ENCODE measurements around the gene HSPB8. TPM values are rescaled to one million over a fixed set of nuclear protein-coding genes. Genes with fewer than 3 reads are reported as not detected.

The HSPB8 gene
- total and polyA plus RNA-seq, 4 donors: 0.56 to 1.8 (median 1.1) TPM

DNA sequence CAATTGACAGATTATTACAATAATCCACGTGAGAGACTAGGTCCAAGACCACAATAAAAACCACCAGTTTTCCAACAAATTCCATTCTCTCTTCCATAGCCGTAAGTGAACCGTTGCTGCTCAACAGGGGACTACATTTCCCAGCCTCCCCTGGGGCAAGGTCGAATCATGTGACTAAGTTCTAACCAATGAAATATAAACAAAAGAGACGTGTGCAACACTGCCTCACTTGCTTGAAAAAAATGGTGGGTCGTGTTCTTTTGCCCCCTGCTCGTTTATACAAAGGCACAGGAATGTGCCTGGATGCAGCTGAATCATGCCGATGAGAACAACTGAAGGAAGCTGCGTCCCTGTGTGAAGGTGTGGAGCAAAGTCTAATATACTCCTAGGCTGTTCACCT is 51.1 kb downstream of the HSPB8 start:
- no peak for TF ChIP-seq SP1 (IDR thresholded peaks at IDR 0.05)
- TF ChIP-seq, protein P1, sequence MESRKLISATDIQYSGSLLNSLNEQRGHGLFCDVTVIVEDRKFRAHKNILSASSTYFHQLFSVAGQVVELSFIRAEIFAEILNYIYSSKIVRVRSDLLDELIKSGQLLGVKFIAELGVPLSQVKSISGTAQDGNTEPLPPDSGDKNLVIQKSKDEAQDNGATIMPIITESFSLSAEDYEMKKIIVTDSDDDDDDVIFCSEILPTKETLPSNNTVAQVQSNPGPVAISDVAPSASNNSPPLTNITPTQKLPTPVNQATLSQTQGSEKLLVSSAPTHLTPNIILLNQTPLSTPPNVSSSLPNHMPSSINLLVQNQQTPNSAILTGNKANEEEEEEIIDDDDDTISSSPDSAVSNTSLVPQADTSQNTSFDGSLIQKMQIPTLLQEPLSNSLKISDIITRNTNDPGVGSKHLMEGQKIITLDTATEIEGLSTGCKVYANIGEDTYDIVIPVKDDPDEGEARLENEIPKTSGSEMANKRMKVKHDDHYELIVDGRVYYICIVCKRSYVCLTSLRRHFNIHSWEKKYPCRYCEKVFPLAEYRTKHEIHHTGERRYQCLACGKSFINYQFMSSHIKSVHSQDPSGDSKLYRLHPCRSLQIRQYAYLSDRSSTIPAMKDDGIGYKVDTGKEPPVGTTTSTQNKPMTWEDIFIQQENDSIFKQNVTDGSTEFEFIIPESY (IDR thresholded peaks at IDR 0.05): no peak
- no peak for TF ChIP-seq FOXA2 (IDR thresholded peaks at IDR 0.05)
- no peak for TF ChIP-seq YY1 (IDR thresholded peaks at IDR 0.05)
- TF ChIP-seq, protein P2, sequence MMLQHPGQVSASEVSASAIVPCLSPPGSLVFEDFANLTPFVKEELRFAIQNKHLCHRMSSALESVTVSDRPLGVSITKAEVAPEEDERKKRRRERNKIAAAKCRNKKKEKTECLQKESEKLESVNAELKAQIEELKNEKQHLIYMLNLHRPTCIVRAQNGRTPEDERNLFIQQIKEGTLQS (IDR thresholded peaks at IDR 0.05): no peak
- no peak for TF ChIP-seq GABPA (IDR thresholded peaks at IDR 0.05 in 1 of 2, conservative IDR thresholded peaks at IDR 0.05 in 1 of 2)
- TF ChIP-seq, protein P3, sequence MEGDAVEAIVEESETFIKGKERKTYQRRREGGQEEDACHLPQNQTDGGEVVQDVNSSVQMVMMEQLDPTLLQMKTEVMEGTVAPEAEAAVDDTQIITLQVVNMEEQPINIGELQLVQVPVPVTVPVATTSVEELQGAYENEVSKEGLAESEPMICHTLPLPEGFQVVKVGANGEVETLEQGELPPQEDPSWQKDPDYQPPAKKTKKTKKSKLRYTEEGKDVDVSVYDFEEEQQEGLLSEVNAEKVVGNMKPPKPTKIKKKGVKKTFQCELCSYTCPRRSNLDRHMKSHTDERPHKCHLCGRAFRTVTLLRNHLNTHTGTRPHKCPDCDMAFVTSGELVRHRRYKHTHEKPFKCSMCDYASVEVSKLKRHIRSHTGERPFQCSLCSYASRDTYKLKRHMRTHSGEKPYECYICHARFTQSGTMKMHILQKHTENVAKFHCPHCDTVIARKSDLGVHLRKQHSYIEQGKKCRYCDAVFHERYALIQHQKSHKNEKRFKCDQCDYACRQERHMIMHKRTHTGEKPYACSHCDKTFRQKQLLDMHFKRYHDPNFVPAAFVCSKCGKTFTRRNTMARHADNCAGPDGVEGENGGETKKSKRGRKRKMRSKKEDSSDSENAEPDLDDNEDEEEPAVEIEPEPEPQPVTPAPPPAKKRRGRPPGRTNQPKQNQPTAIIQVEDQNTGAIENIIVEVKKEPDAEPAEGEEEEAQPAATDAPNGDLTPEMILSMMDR (IDR thresholded peaks at IDR 0.05; ENCODE audit: low read depth, low read length, missing input control): no peak
- TF ChIP-seq EGR1 (IDR thresholded peaks at IDR 0.05; ENCODE audit: low read depth in 2 of 2): no peak
- no peak for TF ChIP-seq HNF4G (IDR thresholded peaks at IDR 0.05)
- no peak for TF ChIP-seq RAD21 (IDR thresholded peaks at IDR 0.05)
- TF ChIP-seq HNF4A (conservative IDR thresholded peaks at IDR 0.05): no peak
- TF ChIP-seq JUND (IDR thresholded peaks at IDR 0.05): no peak
- DNase-seq (ENCODE audit: low spot score): no peak
- H3K27ac ChIP-seq (ENCODE audit: low read depth in 1 of 2, low read length in 2 of 2): no peak overlapping the region

DNA sequence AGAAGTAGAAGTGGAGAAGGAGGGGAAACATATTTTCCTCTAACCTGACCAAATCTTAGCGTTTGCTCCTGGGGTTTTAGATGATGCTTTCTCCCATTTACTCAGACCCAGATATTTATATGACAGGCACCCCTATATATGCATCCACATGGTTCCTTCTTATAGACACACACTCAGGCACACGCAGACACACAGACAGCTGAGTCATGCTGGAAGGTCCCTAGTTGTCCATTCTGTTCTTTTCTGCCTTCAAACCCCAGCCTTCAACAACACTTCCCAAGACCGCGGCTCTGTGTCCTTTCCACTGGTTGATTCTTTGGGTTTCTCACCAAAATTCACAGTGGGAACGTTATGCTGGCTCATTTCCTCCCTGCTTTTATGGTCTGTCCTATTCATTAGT is 52.1 kb downstream of the HSPB8 start:
- TF ChIP-seq TAF1 (conservative IDR thresholded peaks at IDR 0.05): no peak
- no peak for TF ChIP-seq HNF4G (IDR thresholded peaks at IDR 0.05)
- TF ChIP-seq HNF4A (conservative IDR thresholded peaks at IDR 0.05): no peak
- 61% methylated on average over 5 of the region's 5 CpGs for WGBS
- no peaks in the 10 kb centered on the region for H3K9me3 ChIP-seq (ENCODE audit: control insufficient read depth in 4 of 4, low read length in 3 of 4)
- no peak for DNase-seq (ENCODE audit: low spot score)
- peaks cover 0 to 6% (median 0%) of the 10 kb centered on the region in 4 donors for H3K27me3 ChIP-seq (ENCODE audit: control insufficient read depth in 4 of 4, insufficient read depth in 4 of 4, low read length in 3 of 4)
- no peak overlapping the region for H3K27ac ChIP-seq (ENCODE audit: low read depth in 1 of 2, low read length in 2 of 2)
- H3K4me3 ChIP-seq (ENCODE audit: low read depth in 1 of 3, low read length in 3 of 3): no peak overlapping the region
- no peaks in the 10 kb centered on the region for H3K36me3 ChIP-seq (ENCODE audit: control insufficient read depth in 4 of 4, insufficient read depth in 3 of 4, low read depth in 1 of 4, low read length in 3 of 4)
- no peaks in the 10 kb centered on the region for H3K4me1 ChIP-seq (ENCODE audit: control insufficient read depth in 4 of 4, insufficient read depth in 4 of 4, low read length in 3 of 4)
- no peak overlapping the region for H3K9ac ChIP-seq (ENCODE audit: low read depth in 1 of 2, low read length in 2 of 2)

More for the DNA sequence above, 51.1 kb downstream of the HSPB8 start:
- H3K27me3 ChIP-seq (ENCODE audit: control insufficient read depth in 4 of 4, insufficient read depth in 4 of 4, low read length in 3 of 4): peaks cover 0 to 9% (median 0%) of the 10 kb centered on the region in 4 donors
- H3K9ac ChIP-seq (ENCODE audit: low read depth in 1 of 2, low read length in 2 of 2): no peak overlapping the region
- no peaks in the 10 kb centered on the region for H3K36me3 ChIP-seq (ENCODE audit: control insufficient read depth in 4 of 4, insufficient read depth in 3 of 4, low read depth in 1 of 4, low read length in 3 of 4)
- 21% methylated on average over 9 of the region's 9 CpGs for WGBS
- no peaks in the 10 kb centered on the region for H3K4me1 ChIP-seq (ENCODE audit: control insufficient read depth in 4 of 4, insufficient read depth in 4 of 4, low read length in 3 of 4)
- no peaks in the 10 kb centered on the region for H3K9me3 ChIP-seq (ENCODE audit: control insufficient read depth in 4 of 4, low read length in 3 of 4)
- H3K4me3 ChIP-seq (ENCODE audit: low read depth in 1 of 3, low read length in 3 of 3): no peak overlapping the region

DNA sequence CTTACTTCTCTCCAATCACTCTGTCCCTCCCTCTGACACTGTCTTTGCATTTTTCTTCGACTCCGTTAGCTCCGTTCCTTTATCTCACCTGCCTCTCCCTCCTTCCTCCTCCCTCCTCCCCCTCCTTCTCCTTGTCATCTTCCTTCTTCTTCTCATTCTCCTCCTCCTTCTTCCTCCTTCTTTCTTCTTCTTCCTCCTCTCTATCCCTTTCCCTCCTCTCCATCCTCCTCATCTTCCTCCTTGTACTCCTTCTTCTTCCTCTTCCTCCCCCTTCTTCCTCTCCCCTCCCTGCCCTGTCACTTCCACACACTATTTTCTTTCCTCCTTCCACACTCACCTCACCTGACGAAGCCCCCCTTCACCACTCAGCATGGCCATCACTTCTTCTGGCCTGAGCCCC is 53.0 kb downstream of the HSPB8 start:
- no peaks in the 10 kb centered on the region for H3K36me3 ChIP-seq (ENCODE audit: control insufficient read depth in 4 of 4, insufficient read depth in 3 of 4, low read depth in 1 of 4, low read length in 3 of 4)
- WGBS: 61% methylated on average over 4 of the region's 4 CpGs
- no peak overlapping the region for H3K9ac ChIP-seq (ENCODE audit: low read depth in 1 of 2, low read length in 2 of 2)

More for the DNA sequence above, 53.0 kb downstream of the HSPB8 start:
- no peaks in the 10 kb centered on the region for H3K4me1 ChIP-seq (ENCODE audit: control insufficient read depth in 4 of 4, insufficient read depth in 4 of 4, low read length in 3 of 4)
- H3K27ac ChIP-seq (ENCODE audit: low read depth in 1 of 2, low read length in 2 of 2): no peak overlapping the region
- no peak for TF ChIP-seq EGR1 (IDR thresholded peaks at IDR 0.05; ENCODE audit: low read depth in 2 of 2)
- peaks cover 0 to 6% (median 0%) of the 10 kb centered on the region in 4 donors for H3K27me3 ChIP-seq (ENCODE audit: control insufficient read depth in 4 of 4, insufficient read depth in 4 of 4, low read length in 3 of 4)
- DNase-seq (ENCODE audit: low spot score): no peak
- no peak overlapping the region for H3K4me3 ChIP-seq (ENCODE audit: low read depth in 1 of 3, low read length in 3 of 3)
- no peaks in the 10 kb centered on the region for H3K9me3 ChIP-seq (ENCODE audit: control insufficient read depth in 4 of 4, low read length in 3 of 4)

Data from liver (tissue), 9 donors.